Chondrocyte (in vitro differentiated cells): ENCODE measurements around the gene DNAH1. TPM values are rescaled to one million over a fixed set of nuclear protein-coding genes. Genes with fewer than 3 reads are reported as not detected.

Experiments used
- DNase-seq: peaks from one replicate; pipeline ENCODE4 v3.0.0; 2021; ENCODE audit warnings: mixed read lengths, low spot score
- H3K27ac Mint-ChIP-seq: one replicate; pipeline ENCODE4 v1.8.0; 2021; ENCODE audit warnings: mild to moderate bottlenecking, moderate library complexity, mixed read lengths; ENCODE audit not compliant: unreplicated experiment
- H3K27me3 Mint-ChIP-seq: 2 replicates; pipeline ENCODE4 v1.8.0; 2021; ENCODE audit warnings: low read depth, mixed read lengths
- H3K36me3 Mint-ChIP-seq: 2 replicates; pipeline ENCODE4 v1.8.0; 2021; ENCODE audit warnings: low read depth, mixed read lengths
- H3K4me1 Mint-ChIP-seq: 2 replicates; pipeline ENCODE4 v1.8.0; 2021; ENCODE audit warnings: low read depth, mild to moderate bottlenecking, mixed read lengths
- H3K4me3 Mint-ChIP-seq: one replicate; pipeline ENCODE4 v1.8.0; 2021; ENCODE audit warnings: mild to moderate bottlenecking, moderate library complexity, mixed read lengths; ENCODE audit not compliant: unreplicated experiment
- H3K9me3 Mint-ChIP-seq: 2 replicates; pipeline ENCODE4 v1.8.0; 2021; ENCODE audit warnings: low read depth, mixed read lengths
- total RNA-seq: library from RNA; stranded (reverse); gene quantifications from 3 replicates; pipeline ENCODE4 v1.2.1, GENCODE V29; 2021
- TF ChIP-seq, protein P1 (sequence below): fragments of 200-600 bp; sonication (generic); IDR thresholded peaks from 2 replicates; pipeline ENCODE4 v1.5.0; 2021; ENCODE audit warnings: antibody characterized with exemption, mild to moderate bottlenecking, moderate library complexity

The DNAH1 gene
- total RNA-seq, 1 donor from 2014 or later, result 5.0 TPM

DNA sequence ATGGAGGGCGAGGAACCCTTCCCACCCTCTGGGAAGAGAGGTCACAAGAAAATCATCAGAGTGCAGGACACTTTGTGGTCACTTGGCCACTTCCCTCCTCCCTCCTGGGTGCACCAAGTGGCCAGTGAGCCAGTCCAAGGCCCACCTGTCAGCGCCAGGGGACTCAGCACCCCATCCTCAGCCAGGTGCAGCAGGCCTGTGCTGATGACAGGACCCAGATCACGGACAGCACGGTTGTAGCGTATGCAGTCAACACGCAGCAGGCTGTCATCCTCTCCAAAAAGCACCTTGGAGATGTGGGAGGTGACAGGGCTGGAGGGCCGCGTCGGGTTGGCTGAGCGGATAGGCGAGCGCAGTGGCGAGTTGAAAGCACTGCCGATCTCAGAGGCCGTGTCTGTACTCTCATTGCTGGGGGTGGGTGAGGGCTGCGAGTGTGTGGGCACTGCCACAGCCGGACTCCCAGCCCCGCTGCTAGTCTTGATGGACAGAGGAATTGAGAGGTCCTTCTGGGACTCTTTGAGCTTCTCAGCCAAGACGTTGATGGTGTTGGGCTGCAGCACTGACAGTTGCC lies 87.2 kb downstream of the DNAH1 start:
- TF ChIP-seq, protein P1, sequence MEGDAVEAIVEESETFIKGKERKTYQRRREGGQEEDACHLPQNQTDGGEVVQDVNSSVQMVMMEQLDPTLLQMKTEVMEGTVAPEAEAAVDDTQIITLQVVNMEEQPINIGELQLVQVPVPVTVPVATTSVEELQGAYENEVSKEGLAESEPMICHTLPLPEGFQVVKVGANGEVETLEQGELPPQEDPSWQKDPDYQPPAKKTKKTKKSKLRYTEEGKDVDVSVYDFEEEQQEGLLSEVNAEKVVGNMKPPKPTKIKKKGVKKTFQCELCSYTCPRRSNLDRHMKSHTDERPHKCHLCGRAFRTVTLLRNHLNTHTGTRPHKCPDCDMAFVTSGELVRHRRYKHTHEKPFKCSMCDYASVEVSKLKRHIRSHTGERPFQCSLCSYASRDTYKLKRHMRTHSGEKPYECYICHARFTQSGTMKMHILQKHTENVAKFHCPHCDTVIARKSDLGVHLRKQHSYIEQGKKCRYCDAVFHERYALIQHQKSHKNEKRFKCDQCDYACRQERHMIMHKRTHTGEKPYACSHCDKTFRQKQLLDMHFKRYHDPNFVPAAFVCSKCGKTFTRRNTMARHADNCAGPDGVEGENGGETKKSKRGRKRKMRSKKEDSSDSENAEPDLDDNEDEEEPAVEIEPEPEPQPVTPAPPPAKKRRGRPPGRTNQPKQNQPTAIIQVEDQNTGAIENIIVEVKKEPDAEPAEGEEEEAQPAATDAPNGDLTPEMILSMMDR, result no peak
- H3K27me3 Mint-ChIP-seq, result no peaks in the 10 kb centered on the region
- no peaks in the 10 kb centered on the region for H3K9me3 Mint-ChIP-seq
- no peak overlapping the region for H3K4me3 Mint-ChIP-seq
- H3K36me3 Mint-ChIP-seq, result peaks cover 34% of the 10 kb centered on the region
- peak; percentile 90 for DNase-seq
- no peak overlapping the region for H3K27ac Mint-ChIP-seq
- peaks cover 4% of the 10 kb centered on the region for H3K4me1 Mint-ChIP-seq

DNA sequence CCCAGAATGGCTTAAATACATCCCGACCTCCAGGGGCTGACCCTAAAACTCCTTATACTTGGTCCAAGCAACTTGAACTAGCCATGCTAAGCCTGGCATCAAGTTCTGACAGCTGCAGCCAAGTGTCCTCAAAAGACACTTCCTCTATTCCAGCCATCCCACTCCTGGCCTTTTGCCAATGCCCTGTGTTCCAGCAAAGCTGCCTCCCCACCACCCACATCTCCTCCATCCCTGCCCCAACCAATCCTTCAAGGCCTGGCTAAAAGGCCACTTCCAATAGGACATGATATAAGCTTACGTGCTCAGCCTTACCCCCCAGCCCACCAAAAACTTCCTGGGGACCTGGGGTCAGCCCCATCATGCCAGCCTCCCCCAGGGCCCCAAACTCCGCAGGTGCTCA lies 87.8 kb downstream of the DNAH1 start:
- Mint-ChIP-seq H3K27ac (no peak overlapping the region), H3K27me3 (no peaks in the 10 kb centered on the region), H3K9me3 (no peaks in the 10 kb centered on the region), H3K36me3 (peaks cover 36% of the 10 kb centered on the region), H3K4me3 (no peak overlapping the region), H3K4me1 (peaks cover 10% of the 10 kb centered on the region)
- TF ChIP-seq, protein P1, result no peak
- peak; percentile 61 for DNase-seq

DNA sequence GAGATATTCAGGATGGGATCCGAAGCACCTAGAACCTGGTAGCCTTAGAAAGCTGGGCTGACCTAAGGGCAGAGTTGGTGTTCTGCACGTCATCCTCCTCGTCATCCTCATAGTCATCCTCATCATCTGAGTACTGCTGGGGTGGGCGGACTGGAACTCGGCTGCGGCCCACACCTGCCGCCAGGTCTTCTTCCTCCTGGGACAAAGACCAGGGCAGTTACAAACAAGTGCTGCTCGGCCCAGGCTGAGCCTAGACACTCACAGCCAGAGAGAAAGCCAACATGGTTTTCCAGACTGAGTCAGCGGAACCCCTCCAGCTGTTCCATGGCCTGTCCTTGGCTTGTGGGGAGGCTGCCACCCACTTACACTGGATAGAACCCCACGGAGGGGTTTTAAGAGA lies 88.3 kb downstream of the DNAH1 start:
- DNase-seq, result peak; percentile 64
- peaks cover 36% of the 10 kb centered on the region for H3K36me3 Mint-ChIP-seq
- no peaks in the 10 kb centered on the region for H3K27me3 Mint-ChIP-seq
- no peak overlapping the region for H3K4me3 Mint-ChIP-seq
- peaks cover 14% of the 10 kb centered on the region for H3K4me1 Mint-ChIP-seq
- H3K9me3 Mint-ChIP-seq, result no peaks in the 10 kb centered on the region
- H3K27ac Mint-ChIP-seq, result no peak overlapping the region
- TF ChIP-seq, protein P1, result no peak

DNA sequence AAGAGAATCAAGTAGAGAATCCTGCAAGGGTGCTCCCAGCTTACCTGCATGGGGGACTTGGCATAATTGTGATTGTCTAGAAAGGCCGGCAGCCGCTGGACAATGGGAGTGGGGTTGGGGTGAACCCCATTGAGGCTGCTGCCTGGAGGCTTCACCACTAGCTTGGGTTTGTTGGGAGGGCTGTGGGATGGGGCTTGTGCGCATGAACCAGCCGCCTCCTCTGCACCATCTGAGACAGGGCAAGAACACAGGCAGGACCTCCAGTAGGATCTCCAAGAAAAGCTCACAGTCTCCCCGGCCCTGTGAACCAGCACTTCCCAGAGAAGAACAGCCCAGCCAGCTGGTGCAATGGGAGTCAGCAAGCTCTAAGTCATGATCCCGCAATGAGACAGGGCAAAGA lies 88.9 kb downstream of the DNAH1 start:
- no peaks in the 10 kb centered on the region for H3K9me3 Mint-ChIP-seq
- H3K36me3 Mint-ChIP-seq, result peaks cover 36% of the 10 kb centered on the region
- peak; percentile 70 for DNase-seq
- no peak overlapping the region for H3K27ac Mint-ChIP-seq
- H3K27me3 Mint-ChIP-seq, result no peaks in the 10 kb centered on the region
- H3K4me3 Mint-ChIP-seq, result no peak overlapping the region
- TF ChIP-seq, protein P1, result no peak
- peaks cover 14% of the 10 kb centered on the region for H3K4me1 Mint-ChIP-seq

DNA sequence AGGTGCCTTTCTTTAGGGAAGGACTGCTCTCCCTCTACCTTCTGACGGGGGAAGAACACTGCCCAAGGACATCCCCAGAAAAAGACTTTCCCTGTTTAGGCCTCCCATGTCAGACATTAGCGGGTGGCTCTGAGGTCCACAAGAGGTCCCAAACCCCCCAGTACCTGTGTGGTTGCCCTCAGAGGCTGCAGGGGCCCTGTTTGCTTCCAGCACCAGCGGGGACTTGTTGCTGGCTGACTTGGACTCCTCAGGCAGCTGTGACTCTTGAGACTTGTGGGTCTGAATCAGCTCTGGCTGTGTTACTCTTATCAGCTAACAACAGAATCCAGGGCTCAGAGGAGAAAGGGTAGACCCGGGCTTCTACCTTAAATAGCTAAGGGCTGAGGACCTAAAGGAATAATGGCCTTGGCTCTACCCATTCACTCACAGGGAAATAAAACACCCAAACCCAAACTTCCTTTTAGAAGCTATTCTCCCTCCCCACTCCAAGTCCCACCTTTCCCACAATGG lies 89.5 kb downstream of the DNAH1 start:
- Mint-ChIP-seq H3K4me1 (peaks cover 14% of the 10 kb centered on the region), H3K27ac (no peak overlapping the region), H3K27me3 (no peaks in the 10 kb centered on the region), H3K36me3 (peaks cover 36% of the 10 kb centered on the region), H3K9me3 (no peaks in the 10 kb centered on the region), H3K4me3 (no peak overlapping the region)
- DNase-seq, result peak; percentile 38
- TF ChIP-seq, protein P1, result no peak
